Hepatocyte (in vitro differentiated cells): ENCODE results near the gene TLCD2. TPM values are rescaled to one million over a fixed set of nuclear protein-coding genes. Genes with fewer than 3 reads are reported as not detected.
A peak's percentile ranks its signal among the peaks of the same experiment; 100 is the strongest.

Source experiments
- DNase-seq: peaks from one replicate; pipeline ENCODE4 v3.0.0-alpha.2; 2016; ENCODE audit warnings: low spot score
- H2AFZ ChIP-seq: fragments of 200-600 bp; sonication (generic); 2 replicates; pipeline ENCODE4 v1.6.0; 2016; ENCODE audit warnings: antibody characterized with exemption, mild to moderate bottlenecking
- H3K27ac ChIP-seq: fragments of 200-600 bp; sonication (generic); 2 replicates; pipeline ENCODE4 v1.5.1; 2016; ENCODE audit warnings: mild to moderate bottlenecking
- H3K27me3 ChIP-seq: fragments of 200-600 bp; sonication (generic); 2 replicates; pipeline ENCODE4 v1.6.1; 2016
- H3K36me3 ChIP-seq: fragments of 200-600 bp; sonication (generic); replicated peaks from 2 replicates; pipeline ENCODE4 v1.5.1; 2016; ENCODE audit warnings: low read depth; ENCODE audit not compliant: insufficient read depth
- H3K4me1 ChIP-seq: fragments of 200-600 bp; sonication (generic); 2 replicates; pipeline ENCODE4 v1.5.1; 2016; ENCODE audit warnings: mild to moderate bottlenecking, moderate library complexity; ENCODE audit not compliant: insufficient read depth
- H3K4me2 ChIP-seq: fragments of 200-600 bp; sonication (generic); 2 replicates; pipeline ENCODE4 v1.6.0; 2016
- H3K4me3 ChIP-seq: fragments of 200-600 bp; sonication (generic); 2 replicates; pipeline ENCODE4 v1.5.1; 2016; ENCODE audit warnings: mild to moderate bottlenecking
- H3K79me2 ChIP-seq: fragments of 200-600 bp; sonication (generic); 2 replicates; pipeline ENCODE4 v1.6.0; 2017; ENCODE audit warnings: mild to moderate bottlenecking
- H3K9me2 ChIP-seq: fragments of 200-600 bp; sonication (generic); replicated peaks from 2 replicates; pipeline ENCODE4 v1.6.0; 2017; ENCODE audit warnings: mild to moderate bottlenecking; ENCODE audit not compliant: insufficient read depth
- H3K9me3 ChIP-seq: fragments of 200-600 bp; sonication (generic); 2 replicates; pipeline ENCODE4 v1.5.1; 2016; ENCODE audit warnings: low read depth, mild to moderate bottlenecking
- H4K20me1 ChIP-seq: fragments of 200-600 bp; sonication (generic); 2 replicates; pipeline ENCODE4 v1.6.0; 2016; ENCODE audit warnings: mild to moderate bottlenecking; ENCODE audit not compliant: insufficient read depth, poor library complexity, severe bottlenecking
- CTCF ChIP-seq: fragments of 200-600 bp; sonication (generic); IDR thresholded peaks from 2 replicates; pipeline ENCODE4 v1.5.1; 2016; ENCODE audit warnings: antibody characterized with exemption, mild to moderate bottlenecking; ENCODE audit not compliant: poor library complexity
- EZH2 ChIP-seq: fragments of 200-600 bp; sonication (generic); IDR thresholded peaks from 2 replicates; pipeline ENCODE4 v1.6.1; 2016; ENCODE audit warnings: antibody characterized with exemption, mild to moderate bottlenecking, borderline replicate concordance
- EZH2phosphoT487 ChIP-seq: fragments of 200-600 bp; sonication (generic); IDR thresholded peaks from one replicate; pipeline ENCODE4 v1.6.1; 2018; ENCODE audit warnings: antibody characterized with exemption, mild to moderate bottlenecking, low read depth, moderate library complexity; ENCODE audit not compliant: unreplicated experiment, severe bottlenecking
- WGBS: methylation state at CpG from one replicate; pipeline ENCODE4 v1.1.6; 2016; ENCODE audit warnings: low lambda C conversion rate; ENCODE audit errors: missing lambda C conversion rate; 5-methylcytosine and 5-hydroxymethylcytosine counted together
- polyA plus RNA-seq: library from polyadenylated mRNA; unstranded; fragments of >200 nt; fragmentation: Nextera tagmentation; extraction: Ambion mirVana; gene quantifications from 2 replicates; pipeline ENCODE4 v1.2.1, GENCODE V29; 2016
- total RNA-seq: library from RNA; depleted of rRNA; stranded (reverse); fragments of >200 nt; gene quantifications from 2 replicates; pipeline ENCODE4 v1.2.3, GENCODE V29; 2014

The TLCD2 gene
- total RNA-seq (4.5 and 4.9 TPM in 2 replicates), polyA plus RNA-seq (2.0 and 3.0 TPM in 2 replicates)

- peak; percentile 89 for DNase-seq
- Histone ChIP-seq H3K27ac (peak within 1 kb of the TSS; percentile 65), H3K4me3 (peak within 1 kb of the TSS; percentile 83), H3K4me2 (peak within 1 kb of the TSS; percentile 90), H3K9me3 (no peaks in the 10 kb centered on the region), H3K9me2 (no peaks in the 10 kb centered on the region), H3K36me3 (no peaks in the 10 kb centered on the region), H2AFZ (peak within 1 kb of the TSS; percentile 58), H3K79me2 (peaks cover 22% of the 10 kb centered on the region), H3K4me1 (peaks cover 26% of the 10 kb centered on the region), H3K27me3 (no peaks in the 10 kb centered on the region), H4K20me1 (peaks cover 38% of the 10 kb centered on the region)
- TF ChIP-seq EZH2 (no peak), CTCF (no peak), EZH2phosphoT487 (no peak)
- WGBS = 2% methylated on average over 36 of the region's 83 CpGs
Observed at GRCh38 chr17:1709971-1710806, at the start of gene TLCD2. Gene TLCD2, minus strand, starts transcription at chr17:1710377. Its CDS starts 135 bp downstream, at chr17:1710242.

GRCh38 chr17:1759529-1759928 is 49.4 kb upstream of the TLCD2 start:
- Histone ChIP-seq H3K36me3 (no peaks in the 10 kb centered on the region), H3K9me3 (no peaks in the 10 kb centered on the region), H3K4me3 (no peak overlapping the region), H3K79me2 (peaks cover 6% of the 10 kb centered on the region), H2AFZ (no peak overlapping the region), H3K4me2 (no peak overlapping the region), H4K20me1 (no peaks in the 10 kb centered on the region), H3K27me3 (no peaks in the 10 kb centered on the region), H3K4me1 (peaks cover 23% of the 10 kb centered on the region), H3K27ac (no peak overlapping the region), H3K9me2 (no peaks in the 10 kb centered on the region)
- DNase-seq = no peak
- TF ChIP-seq EZH2phosphoT487 = no peak
- no peak for TF ChIP-seq EZH2
- no peak for TF ChIP-seq CTCF
- 85% methylated on average over 5 of the region's 5 CpGs for WGBS

- H3K27ac ChIP-seq = no peak overlapping the region
- H2AFZ ChIP-seq = no peak overlapping the region
- H3K4me1 ChIP-seq = peaks cover 18% of the 10 kb centered on the region
- H3K9me3 ChIP-seq = no peaks in the 10 kb centered on the region
- no peak for TF ChIP-seq EZH2phosphoT487
- no peak for TF ChIP-seq CTCF
- no peak for TF ChIP-seq EZH2
- WGBS = 97% methylated on average over 15 of the region's 15 CpGs
- H3K27me3 ChIP-seq = no peaks in the 10 kb centered on the region
- H4K20me1 ChIP-seq = no peaks in the 10 kb centered on the region
- no peak overlapping the region for H3K4me3 ChIP-seq
- peaks cover 6% of the 10 kb centered on the region for H3K79me2 ChIP-seq
- no peak overlapping the region for H3K4me2 ChIP-seq
- H3K9me2 ChIP-seq = no peaks in the 10 kb centered on the region
- no peaks in the 10 kb centered on the region for H3K36me3 ChIP-seq
- DNase-seq = no peak
Observed at GRCh38 chr17:1758807-1759206, 48.6 kb upstream of the TLCD2 start.
